GM08714 (cell line): ENCODE results near the gene CUX1.

Source experiments
- H3K4me3 ChIP-seq: fragments of 200-500 bp; sonication (Bioruptor generic); 2 replicates; pipeline ENCODE4 v1.5.1; 2014; ENCODE audit warnings: mild to moderate bottlenecking, low read length, inconsistent platforms
- ZNF274 ChIP-seq: IDR thresholded peaks from 2 replicates; pipeline ENCODE4 v1.6.1; 2012; ENCODE audit warnings: mild to moderate bottlenecking, low read depth, low read length

Gene CUX1

GRCh38 chr7:102282465-102283362, 465.3 kb downstream of the CUX1 start:
- no peak for TF ChIP-seq ZNF274
- H3K4me3 ChIP-seq: no peak overlapping the region

DNA sequence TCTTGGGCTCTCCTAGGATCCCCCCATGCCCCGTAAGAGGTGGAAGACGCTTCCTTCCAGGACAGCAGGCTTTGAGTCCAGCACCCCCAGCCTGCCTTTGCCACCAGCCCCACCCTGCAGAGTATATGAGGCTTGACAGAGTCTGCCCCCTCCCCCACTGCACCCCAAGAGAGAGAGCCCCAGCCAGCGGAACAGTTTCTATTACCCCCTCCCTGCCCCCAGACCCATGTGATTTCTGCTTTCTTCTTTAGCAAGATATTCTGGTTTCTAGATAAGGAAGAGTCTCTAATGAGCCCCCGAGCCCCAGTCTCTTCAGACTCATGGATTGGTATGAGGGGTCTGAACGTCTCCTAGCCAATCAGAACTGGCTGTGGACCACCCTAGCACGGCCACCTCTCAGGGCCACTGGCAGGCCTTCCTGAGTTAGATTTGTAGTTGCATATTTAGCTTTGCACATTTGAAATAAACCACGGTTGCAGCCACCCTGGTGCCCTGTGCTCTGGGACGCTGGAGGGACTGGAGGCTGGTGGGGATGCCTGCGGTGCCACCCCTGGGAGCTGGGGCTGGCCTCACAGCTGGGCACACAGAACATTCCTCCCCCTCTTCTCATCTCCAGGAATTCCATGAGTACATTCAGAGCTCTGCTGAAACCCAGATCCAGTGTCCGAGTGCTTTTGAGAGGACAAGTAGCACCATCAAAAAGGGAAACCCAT, 466.2 kb downstream of the CUX1 start:
- no peak overlapping the region for H3K4me3 ChIP-seq
- no peak for TF ChIP-seq ZNF274

DNA sequence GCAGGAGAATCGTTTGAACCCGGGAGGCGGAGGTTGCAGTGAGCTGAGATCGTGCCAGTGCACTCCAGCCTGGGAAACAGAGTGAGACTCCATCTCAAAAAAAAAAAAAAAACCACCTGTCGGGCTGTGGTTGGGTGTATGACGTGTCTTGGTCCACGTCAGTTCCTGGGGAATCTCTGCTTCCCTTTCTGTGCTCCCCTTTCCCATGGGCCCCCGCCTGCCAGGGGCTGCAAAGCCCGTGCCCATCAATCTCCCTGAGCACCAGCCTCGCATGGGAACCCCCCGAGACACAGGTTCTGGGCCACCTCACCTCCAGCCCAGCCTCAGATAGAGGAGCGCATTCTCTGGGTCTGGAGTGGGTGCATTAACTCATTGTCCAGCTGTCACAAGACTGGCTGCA, 467.0 kb downstream of the CUX1 start:
- H3K4me3 ChIP-seq: no peak overlapping the region
- TF ChIP-seq ZNF274: no peak

GRCh38 chr7:102284891-102285539, 467.6 kb downstream of the CUX1 start:
- TF ChIP-seq ZNF274: no peak
- H3K4me3 ChIP-seq: no peak overlapping the region

- H3K4me3 ChIP-seq: no peak overlapping the region; the same call in 1 of the 2 replicates
- no peak for TF ChIP-seq ZNF274
These were observed 468.3 kb downstream of the CUX1 start for GRCh38 chr7:102285540-102286236.

DNA sequence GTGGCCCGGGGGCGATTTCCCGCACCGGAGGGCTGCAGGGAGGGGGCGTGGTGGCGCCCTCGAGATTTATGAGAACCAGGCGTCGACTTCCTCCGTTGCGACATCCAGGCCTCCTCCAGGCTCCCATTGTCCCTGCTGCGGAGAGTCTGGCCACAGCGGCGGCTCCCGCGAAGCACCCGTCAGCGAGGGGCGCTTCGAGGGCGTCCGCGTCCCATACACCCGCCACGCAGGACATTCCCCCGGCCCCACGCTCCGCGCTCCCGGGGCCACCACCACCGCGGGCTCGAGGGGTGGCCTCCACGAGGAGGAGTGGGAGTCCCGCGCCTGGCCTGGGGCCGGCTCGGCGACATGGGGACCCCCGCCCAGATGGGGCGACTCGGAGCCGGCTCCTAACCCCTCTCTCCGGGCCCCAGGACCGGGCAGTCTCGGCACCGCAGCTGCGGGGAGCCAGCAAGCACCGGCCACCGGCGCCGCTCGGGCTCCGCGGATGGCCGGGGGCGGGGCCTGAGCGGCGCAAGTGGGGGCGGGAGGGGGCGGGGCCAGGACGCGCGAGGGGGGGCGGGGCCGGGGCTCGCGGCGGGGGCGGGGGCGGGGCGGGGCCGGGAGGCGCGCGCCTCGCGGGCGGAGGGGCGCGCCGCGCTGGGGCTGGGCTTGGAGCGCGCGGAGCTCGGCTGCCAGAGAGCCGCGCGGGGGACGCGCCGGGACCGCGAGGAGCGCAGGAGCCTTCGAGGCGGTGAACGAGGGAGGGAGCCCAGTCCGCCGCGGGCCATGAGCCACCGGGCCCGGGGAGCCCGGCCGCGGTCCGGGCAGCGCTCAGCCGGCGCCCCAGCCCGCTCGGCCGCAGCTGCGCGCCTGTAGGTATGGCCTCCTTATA, 469.0 kb downstream of the CUX1 start, which contains the start of gene SH2B2:
TSS of gene SH2B2 (plus strand) at position 632 of the 874 bp plus-strand sequence. CDS start 13,683 bp downstream, outside the sequence.
- peak within 1 kb of the TSS; percentile 71 for H3K4me3 ChIP-seq
- TF ChIP-seq ZNF274: no peak

DNA sequence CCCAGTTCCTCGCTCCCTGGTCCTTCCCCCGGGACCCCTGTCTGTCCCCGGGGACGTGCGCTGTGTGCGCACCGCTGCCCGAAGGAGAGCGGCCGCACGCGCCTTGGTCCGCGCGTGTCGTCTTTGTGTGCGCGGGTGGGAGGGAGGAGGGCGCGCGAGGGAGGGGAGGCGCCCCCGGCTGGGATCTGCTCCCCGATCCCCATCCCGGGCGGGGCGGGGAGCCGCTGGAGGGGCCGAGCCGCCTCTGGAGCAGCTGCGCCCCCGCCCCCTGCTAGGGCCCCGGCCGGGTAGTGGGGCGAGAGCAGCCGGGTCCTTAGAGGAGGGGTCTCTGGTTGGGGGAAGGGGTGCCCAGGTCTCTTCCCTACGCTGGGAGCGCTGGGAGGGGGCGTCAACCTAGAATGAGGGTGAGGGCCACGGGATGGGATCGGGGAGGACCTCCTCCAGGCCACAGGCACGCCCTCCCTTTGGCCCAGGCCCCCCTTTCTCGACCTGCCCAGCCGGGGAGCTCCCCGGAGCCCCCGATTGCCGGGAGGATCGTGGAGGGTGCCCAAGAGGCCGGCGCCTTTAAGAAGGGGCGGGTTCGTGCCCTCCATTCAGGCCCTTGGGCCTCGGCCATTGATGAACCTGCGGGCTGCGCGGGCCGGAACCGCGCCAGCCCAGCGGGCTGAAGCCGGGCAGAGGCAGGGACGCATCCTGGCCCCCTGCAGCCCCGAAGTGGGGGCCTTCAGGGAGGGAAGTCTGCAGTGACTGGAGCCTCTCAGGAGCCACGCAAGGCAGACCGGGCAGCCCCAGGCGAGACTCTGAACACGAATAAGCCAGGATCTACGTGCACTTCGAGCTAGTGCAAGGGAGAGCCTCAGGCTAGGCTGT, 469.9 kb downstream of the CUX1 start:
- peak overlapping the region; percentile 71 for H3K4me3 ChIP-seq
- TF ChIP-seq ZNF274: no peak

DNA sequence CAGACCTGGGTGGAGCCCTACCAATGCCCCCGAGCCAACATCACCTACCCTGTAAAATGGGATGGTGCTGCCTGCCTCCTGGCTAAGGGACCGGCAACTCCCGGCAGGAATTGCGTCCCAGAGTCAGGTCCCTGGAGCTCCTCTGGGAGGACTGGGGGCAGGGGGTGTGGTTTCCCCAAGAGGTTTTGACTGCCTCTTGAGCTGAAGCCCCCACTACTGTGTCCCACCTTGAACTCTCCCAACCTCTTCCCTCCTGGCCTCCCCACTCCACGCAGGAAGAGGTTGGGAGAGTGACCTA, 470.5 kb downstream of the CUX1 start:
- TF ChIP-seq ZNF274: no peak

GRCh38 chr7:102288285-102288930, 471.0 kb downstream of the CUX1 start:
- H3K4me3 ChIP-seq: peak overlapping the region; percentile 71; the same call in 1 of the 2 replicates
- no peak for TF ChIP-seq ZNF274

More for the DNA sequence above, 470.5 kb downstream of the CUX1 start:
- peak overlapping the region; percentile 71; the same call in 1 of the 2 replicates for H3K4me3 ChIP-seq

GRCh38 chr7:102289057-102289456, 471.6 kb downstream of the CUX1 start:
- no peak for TF ChIP-seq ZNF274
- peak overlapping the region; percentile 71; the same call in 1 of the 2 replicates for H3K4me3 ChIP-seq

- peak overlapping the region; percentile 16; the same call in 1 of the 2 replicates for H3K4me3 ChIP-seq
These were observed 473.9 kb downstream of the CUX1 start for GRCh38 chr7:102291056-102291915.

GRCh38 chr7:102291916-102292267, 474.5 kb downstream of the CUX1 start:
- H3K4me3 ChIP-seq: no peak overlapping the region
- no peak for TF ChIP-seq ZNF274

More at GRCh38 chr7:102291056-102291915, 473.9 kb downstream of the CUX1 start:
- TF ChIP-seq ZNF274: no peak
